Measurements from ENCODE around the gene GTF2F1. TPM values are rescaled to one million over a fixed set of nuclear protein-coding genes. Genes with fewer than 3 reads are reported as not detected.
"Not testable (repeated sequence)": the region's sequence is repeated elsewhere in the genome, so short reads cannot be mapped to it uniquely, and the experiment has no call there.

Gene GTF2F1
- total and polyA plus RNA-seq, 8 donors = 9.8 to 62.8 (median 31.1) TPM

DNA sequence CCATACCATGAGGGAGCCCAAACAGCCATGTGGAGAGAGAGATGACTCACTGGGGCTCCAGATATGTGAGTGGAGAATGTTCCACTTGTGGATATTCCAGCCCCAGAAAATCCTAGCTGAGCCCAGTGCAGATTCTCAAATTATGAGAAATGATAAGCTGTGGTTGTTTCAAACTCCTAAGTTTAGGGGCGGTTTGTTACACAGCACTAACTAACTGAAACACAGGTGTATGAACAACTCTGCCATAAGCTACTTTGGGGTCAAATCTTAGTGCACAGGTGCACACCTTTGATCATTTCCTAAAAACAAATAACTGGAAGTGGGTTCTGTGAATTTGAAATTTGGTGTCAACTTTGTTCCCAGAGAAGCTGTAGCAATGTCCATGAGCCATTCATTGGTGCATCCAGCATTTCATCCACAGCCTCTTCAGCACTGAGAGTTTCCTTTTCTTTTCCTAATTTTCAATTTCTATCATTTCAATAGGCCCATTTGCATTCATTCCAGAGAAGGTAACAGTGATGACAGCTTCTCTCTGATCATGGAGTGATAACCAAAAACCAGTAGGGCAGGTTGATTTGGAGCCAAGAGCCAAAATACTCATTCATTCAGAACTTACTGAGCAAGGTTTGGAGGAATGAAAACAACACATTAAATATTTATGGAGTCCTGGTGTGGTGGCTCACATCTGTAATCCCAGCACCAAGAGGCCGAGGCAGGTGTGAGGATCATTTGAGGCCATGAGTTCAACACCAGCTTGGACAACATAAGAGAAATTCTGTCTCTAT lies 40.4 kb downstream of the GTF2F1 start:
- Histone ChIP-seq H3K4me3 (no peak overlapping the region), H3K36me3 (no peaks in the 10 kb centered on the region), H3K4me1 (no peaks in the 10 kb centered on the region), H3K27ac (no peak overlapping the region), H3K27me3 (no peaks in the 10 kb centered on the region), H3K9me3 (peaks cover 0 to 4% (median 0%) of the 10 kb centered on the region in 4 donors)
- DNase-seq = no peak
- intact Hi-C loops (cut with DNase I; ENCODE audit: low total_unique reads) = no loop called here
- WGBS, 5 donors = 77 to 88% (median 86%) methylated on average over 2 of the region's 2 CpGs
- TF ChIP-seq CTCF (IDR thresholded peaks at IDR 0.05) (no peak), POLR2A (IDR thresholded peaks at IDR 0.05) (no peak), EP300 (IDR thresholded peaks at IDR 0.05) (no peak), POLR2AphosphoS5 (IDR thresholded peaks at IDR 0.05) (no peak)

DNA sequence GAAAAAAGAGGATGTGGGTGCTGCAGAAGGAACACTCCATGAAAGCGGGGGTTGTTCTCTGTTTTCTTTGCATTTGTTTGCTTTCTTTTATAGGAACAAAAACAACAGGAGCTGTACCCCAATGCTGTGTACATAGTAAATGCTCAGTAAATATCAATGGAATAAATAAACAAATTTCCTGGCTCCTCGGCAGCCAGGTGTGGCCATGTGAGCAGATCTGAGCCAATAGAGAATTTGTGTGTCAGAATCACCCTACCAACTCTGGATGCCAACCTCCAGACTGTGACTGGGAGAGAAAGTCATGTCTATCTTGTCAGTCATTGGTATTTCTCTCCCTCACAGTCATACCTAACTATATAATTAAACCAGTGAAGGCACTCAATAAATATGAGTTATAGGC lies 42.3 kb downstream of the GTF2F1 start:
- Histone ChIP-seq H3K4me1 (no peaks in the 10 kb centered on the region), H3K27me3 (no peaks in the 10 kb centered on the region), H3K9me3 (peaks cover 0 to 4% (median 0%) of the 10 kb centered on the region in 4 donors), H3K27ac (no peak overlapping the region), H3K36me3 (no peaks in the 10 kb centered on the region), H3K4me3 (no peak overlapping the region)
- intact Hi-C loops (cut with DNase I; ENCODE audit: low total_unique reads) = no loop called here
- no peak for DNase-seq
- TF ChIP-seq CTCF (IDR thresholded peaks at IDR 0.05) (no peak), POLR2AphosphoS5 (IDR thresholded peaks at IDR 0.05) (no peak), EP300 (IDR thresholded peaks at IDR 0.05) (no peak), POLR2A (IDR thresholded peaks at IDR 0.05) (no peak)
- WGBS, 5 donors = 30 to 60% (median 57%) methylated on average over 2 of the region's 2 CpGs

- 91 to 96% (median 96%) methylated on average over 2 of the region's 2 CpGs for WGBS, 5 donors
- H3K27ac ChIP-seq; H3K4me1 ChIP-seq; intact Hi-C loops (cut with DNase I; ENCODE audit: low total_unique reads); H3K4me3 ChIP-seq; DNase-seq; H3K36me3 ChIP-seq; H3K9me3 ChIP-seq; H3K27me3 ChIP-seq: not testable (repeated sequence)
Observed at GRCh38 chr19:6349271-6349670, 43.7 kb downstream of the GTF2F1 start.

DNA sequence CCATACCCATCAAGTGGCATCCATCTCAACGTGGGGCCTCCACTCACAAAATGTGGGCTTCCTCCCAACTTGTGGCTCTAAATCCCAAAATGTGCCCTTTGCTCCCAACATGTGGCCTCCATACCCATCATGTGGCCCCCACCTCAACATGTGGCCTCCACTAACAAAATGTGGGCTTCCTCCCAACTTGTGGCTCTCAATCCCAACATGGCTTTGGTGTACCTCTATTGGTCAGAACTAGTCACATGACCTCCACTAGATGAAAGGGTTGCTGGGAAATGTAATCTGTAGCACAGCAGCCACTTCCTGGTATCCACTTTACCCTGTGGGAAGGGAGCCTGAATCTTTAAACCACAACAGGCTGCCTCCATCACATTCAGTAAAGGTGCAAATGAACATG lies 49.5 kb downstream of the GTF2F1 start:
- TF ChIP-seq POLR2AphosphoS5 (IDR thresholded peaks at IDR 0.05) = no peak
- TF ChIP-seq CTCF (IDR thresholded peaks at IDR 0.05) = no peak
- no peak for TF ChIP-seq POLR2A (IDR thresholded peaks at IDR 0.05)
- TF ChIP-seq EP300 (IDR thresholded peaks at IDR 0.05) = no peak
- no peaks in the 10 kb centered on the region for H3K4me1 ChIP-seq
- no peak overlapping the region for H3K27ac ChIP-seq
- intact Hi-C loops (cut with DNase I; ENCODE audit: low total_unique reads) = no loop called here
- no peak overlapping the region for H3K4me3 ChIP-seq
- H3K27me3 ChIP-seq = no peaks in the 10 kb centered on the region
- H3K36me3 ChIP-seq = no peaks in the 10 kb centered on the region
- no peak for DNase-seq
- no peaks in the 10 kb centered on the region for H3K9me3 ChIP-seq
- 84 to 100% (median 94%) methylated on average over 1 of the region's 1 CpG for WGBS, 5 donors

GRCh38 chr19:6340493-6341201 lies 52.3 kb downstream of the GTF2F1 start:
- H3K4me3 ChIP-seq = no peak overlapping the region
- H3K9me3 ChIP-seq = no peaks in the 10 kb centered on the region
- intact Hi-C loops (cut with DNase I; ENCODE audit: low total_unique reads) = no loop called here
- no peak overlapping the region for H3K27ac ChIP-seq
- TF ChIP-seq CTCF (IDR thresholded peaks at IDR 0.05) = no peak
- no peak for TF ChIP-seq POLR2A (IDR thresholded peaks at IDR 0.05)
- no peak for TF ChIP-seq EP300 (IDR thresholded peaks at IDR 0.05)
- H3K27me3 ChIP-seq = no peaks in the 10 kb centered on the region
- 54 to 63% (median 56%) methylated on average over 14 of the region's 14 CpGs for WGBS, 5 donors
- no peaks in the 10 kb centered on the region for H3K36me3 ChIP-seq
- no peaks in the 10 kb centered on the region for H3K4me1 ChIP-seq
- DNase-seq = peak in 1 of 2 donors; percentile 12
